CD14-positive monocyte (primary cell): ENCODE data around the gene PLCB2. TPM values are rescaled to one million over a fixed set of nuclear protein-coding genes. Genes with fewer than 3 reads are reported as not detected.

ENCODE experiments used
- DNase-seq, 3 donors: peaks; one replicate each; pipeline ENCODE4 v3.0.0-alpha.2; 2011 to 2022
- H2AFZ ChIP-seq: 2 replicates; pipeline ENCODE4 v1.6.0; 2012; ENCODE audit warnings: mild to moderate bottlenecking, low read depth, low read length, inconsistent platforms; ENCODE audit not compliant: insufficient read depth, poor library complexity, severe bottlenecking
- H3K27ac ChIP-seq, 2 donors: 1 replicate in 1 of 2; 2 replicates in 1 of 2; pipeline ENCODE4 v1.5.1; 2012 to 2013; ENCODE audit warnings: low read length in 2 of 2, control low read depth in 1 of 2, inconsistent platforms in 1 of 2, low read depth in 1 of 2, mild to moderate bottlenecking in 1 of 2
- H3K27me3 ChIP-seq, 2 donors: one replicate each; pipeline versions ENCODE4 v1.6.0 to v1.6.1; 2011 to 2013; ENCODE audit warnings: low read length in 2 of 2; ENCODE audit not compliant: control insufficient read depth in 2 of 2, insufficient read depth in 2 of 2
- H3K36me3 ChIP-seq, 2 donors: replicated peaks in 1 of 2; 1 replicate in 1 of 2; 2 replicates in 1 of 2; pipeline versions ENCODE4 v1.5.1 to v1.6.1; 2012 to 2013; ENCODE audit warnings: low read length in 2 of 2, control low read depth in 1 of 2, inconsistent platforms in 1 of 2, mild to moderate bottlenecking in 1 of 2; ENCODE audit not compliant: insufficient read depth in 2 of 2, control insufficient read depth in 1 of 2
- H3K4me1 ChIP-seq, 2 donors: 1 replicate in 1 of 2; 2 replicates in 1 of 2; pipeline versions ENCODE4 v1.5.1 to v1.6.1; 2012 to 2013; ENCODE audit warnings: low read length in 2 of 2, control low read depth in 1 of 2, inconsistent platforms in 1 of 2, mild to moderate bottlenecking in 1 of 2, moderate library complexity in 1 of 2; ENCODE audit not compliant: insufficient read depth in 2 of 2, control insufficient read depth in 1 of 2
- H3K4me2 ChIP-seq: replicated peaks from 2 replicates; pipeline ENCODE3; 2012; ENCODE audit warnings: low read length, moderate library complexity, mild to moderate bottlenecking; ENCODE audit not compliant: poor library complexity, severe bottlenecking; ENCODE audit errors: extremely low read depth
- H3K4me3 ChIP-seq, 3 experiments: fragments of 200-600 bp in 1 of 3; sonication (generic) in 1 of 3; replicated peaks in 1 of 3; 1 replicate in 2 of 3; 2 replicates in 1 of 3; pipeline ENCODE4 v1.5.1; 2011 to 2013; ENCODE audit warnings: low read length in 3 of 3, mild to moderate bottlenecking in 3 of 3, control low read depth in 2 of 3, low read depth in 2 of 3, inconsistent platforms in 1 of 3, moderate library complexity in 1 of 3
- H3K79me2 ChIP-seq: 2 replicates; pipeline ENCODE4 v1.6.0; 2012; ENCODE audit warnings: mild to moderate bottlenecking, control low read depth, inconsistent platforms, low read length, moderate library complexity; ENCODE audit not compliant: insufficient read depth
- H3K9ac ChIP-seq: 2 replicates; pipeline ENCODE4 v1.6.0; 2017; ENCODE audit warnings: low read length, mild to moderate bottlenecking; ENCODE audit not compliant: insufficient read depth, poor library complexity, severe bottlenecking
- H3K9me3 ChIP-seq, 2 donors: replicated peaks in 1 of 2; 1 replicate in 1 of 2; 2 replicates in 1 of 2; pipeline versions ENCODE4 v1.5.1 to v1.6.1; 2012 to 2013; ENCODE audit warnings: low read length in 2 of 2, control low read depth in 1 of 2; ENCODE audit not compliant: control insufficient read depth in 1 of 2, insufficient read depth in 1 of 2
- H4K20me1 ChIP-seq: 2 replicates; pipeline ENCODE4 v1.6.0; 2012; ENCODE audit warnings: mild to moderate bottlenecking, low read length, control low read depth, moderate library complexity; ENCODE audit not compliant: insufficient read depth
- H3K27ac Mint-ChIP-seq, 7 donors: one replicate each; pipeline ENCODE4 v1.8.0; 2020; ENCODE audit warnings: mild to moderate bottlenecking in 7 of 7, mixed read lengths in 7 of 7, moderate library complexity in 6 of 7, inconsistent platforms in 2 of 7
- H3K27me3 Mint-ChIP-seq, 3 donors: one replicate each; pipeline ENCODE4 v1.8.0; 2021 to 2022; ENCODE audit warnings: low read depth in 3 of 3, mild to moderate bottlenecking in 3 of 3, mixed read lengths in 3 of 3, moderate library complexity in 3 of 3, inconsistent platforms in 1 of 3
- H3K36me3 Mint-ChIP-seq, 2 donors: one replicate each; pipeline ENCODE4 v1.8.0; 2020; ENCODE audit warnings: mixed read lengths in 2 of 2, inconsistent platforms in 1 of 2, mild to moderate bottlenecking in 1 of 2
- H3K4me1 Mint-ChIP-seq: one replicate; pipeline ENCODE4 v1.8.0; 2020; ENCODE audit warnings: mild to moderate bottlenecking, mixed read lengths
- H3K4me3 Mint-ChIP-seq, 2 donors: one replicate each; pipeline ENCODE4 v1.8.0; 2020; ENCODE audit warnings: mild to moderate bottlenecking in 2 of 2, mixed read lengths in 2 of 2, moderate library complexity in 1 of 2
- H3K9me3 Mint-ChIP-seq, 7 donors: one replicate each; pipeline ENCODE4 v1.8.0; 2020 to 2022; ENCODE audit warnings: mixed read lengths in 7 of 7, mild to moderate bottlenecking in 6 of 7, moderate library complexity in 6 of 7, inconsistent platforms in 2 of 7
- CTCF ChIP-seq: fragments of 200-600 bp; IDR thresholded peaks from one replicate; pipeline ENCODE4 v1.8.0; 2022; ENCODE audit warnings: antibody characterized with exemption, mild to moderate bottlenecking
- WGBS: methylation state at CpG from one replicate; pipeline ENCODE4 v1.1.5; 2013; ENCODE audit warnings: missing lambda C conversion rate; ENCODE audit not compliant: insufficient coverage; 5-methylcytosine and 5-hydroxymethylcytosine counted together
- intact Hi-C, 2 donors: fragments of 100-400 bp; cut with micrococcal nuclease; formaldehyde crosslinking; loops; one replicate each; pipeline versions ENCODE4 v1.15.0 to v1.15.1; 2023
- polyA plus RNA-seq, 3 donors: library from polyadenylated mRNA; depleted of rRNA in 1 of 3; unstranded in 2 of 3; stranded (reverse) in 1 of 3; fragments of 300-500 nt in 2 of 3; fragments of >200 nt in 1 of 3; fragmentation: Illumina TruSeq in 2 of 3; gene quantifications; 1 replicate in 2 of 3; 2 replicates in 1 of 3; pipeline ENCODE4 v1.2.3, GENCODE V29; 2012 to 2021

Gene PLCB2
- polyA plus RNA-seq, 3 donors = 56.5 to 1,191 (median 74.5) TPM

GRCh38 chr15:40333922-40334492 is 26.3 kb upstream of the PLCB2 start:
- WGBS = 1% methylated on average over 9 of the region's 12 CpGs
- Histone ChIP-seq H3K9me3 (no peaks in the 10 kb centered on the region), H3K4me2 (peak overlapping the region; percentile 70), H3K36me3 (peaks cover 0 to 15% of the 10 kb centered on the region in 2 donors), H3K79me2 (peaks cover 9% of the 10 kb centered on the region), H3K4me3 (peak overlapping the region in 2 of 3 experiments; percentile 25 to 71), H3K27ac (peak overlapping the region; percentile 93 to 96), H3K9ac (peak overlapping the region; percentile 68), H4K20me1 (no peaks in the 10 kb centered on the region), H3K4me1 (peaks cover 92 to 94% of the 10 kb centered on the region in 2 donors), H2AFZ (peak overlapping the region; percentile 65), H3K27me3 (no peaks in the 10 kb centered on the region)
- intact Hi-C loops = loop anchor here in 1 of 2 donors (1.0 kb wide), 1 partner anchor 9 kb away; no protein-coding TSS in a partner anchor
- H3K4me1 Mint-ChIP-seq = peaks cover 88% of the 10 kb centered on the region
- H3K27ac Mint-ChIP-seq = peak overlapping the region; percentile 94 to 99 (median 97)
- peaks cover 0 to 2% (median 0%) of the 10 kb centered on the region in 7 donors for H3K9me3 Mint-ChIP-seq
- DNase-seq = peak; percentile 92 to 95 (median 93)
- TF ChIP-seq CTCF = no peak
- peaks cover 1 to 6% (median 3%) of the 10 kb centered on the region in 3 donors for H3K27me3 Mint-ChIP-seq
- H3K4me3 Mint-ChIP-seq = peak overlapping the region; percentile 78 to 86
- peaks cover 22 to 24% of the 10 kb centered on the region in 2 donors for H3K36me3 Mint-ChIP-seq

GRCh38 chr15:40332113-40332781 is 24.5 kb upstream of the PLCB2 start:
- no peak overlapping the region for H3K9ac ChIP-seq
- H2AFZ ChIP-seq = no peak overlapping the region
- H3K4me2 ChIP-seq = no peak overlapping the region
- peaks cover 0 to 1% (median 0%) of the 10 kb centered on the region in 7 donors for H3K9me3 Mint-ChIP-seq
- peaks cover 16% of the 10 kb centered on the region for H3K79me2 ChIP-seq
- peaks cover 1 to 4% (median 3%) of the 10 kb centered on the region in 3 donors for H3K27me3 Mint-ChIP-seq
- no peaks in the 10 kb centered on the region for H3K9me3 ChIP-seq
- H3K27ac Mint-ChIP-seq = peak overlapping the region in 4 of 7 donors; percentile 58 to 97 (median 78)
- peak overlapping the region in 1 of 2 donors; percentile 96 for H3K27ac ChIP-seq
- H3K4me3 Mint-ChIP-seq = peak overlapping the region in 1 of 2 donors; percentile 56
- H3K36me3 Mint-ChIP-seq = peaks cover 40 to 42% of the 10 kb centered on the region in 2 donors
- no peaks in the 10 kb centered on the region for H3K27me3 ChIP-seq
- no peak for TF ChIP-seq CTCF
- no peaks in the 10 kb centered on the region for H4K20me1 ChIP-seq
- 21% methylated on average over 4 of the region's 8 CpGs for WGBS
- peaks cover 3 to 33% of the 10 kb centered on the region in 2 donors for H3K36me3 ChIP-seq
- no peak for DNase-seq
- peaks cover 80 to 85% of the 10 kb centered on the region in 2 donors for H3K4me1 ChIP-seq
- H3K4me3 ChIP-seq = no peak overlapping the region
- intact Hi-C loops = no loop called here
- H3K4me1 Mint-ChIP-seq = peaks cover 95% of the 10 kb centered on the region
